HG02588 (cell line): ENCODE results near the gene EVI2B.
"Not testable (repeated sequence)": the region's sequence is repeated elsewhere in the genome, so short reads cannot be mapped to it uniquely, and the experiment has no call there.

Experiments used
- ATAC-seq: cut with Tn5 transposase; IDR thresholded peaks from one replicate; pipeline ENCODE4 v1.9.1; 2021; ENCODE audit warnings: mild to moderate bottlenecking, moderate library complexity; ENCODE audit not compliant: unreplicated experiment

Gene EVI2B, protein sequence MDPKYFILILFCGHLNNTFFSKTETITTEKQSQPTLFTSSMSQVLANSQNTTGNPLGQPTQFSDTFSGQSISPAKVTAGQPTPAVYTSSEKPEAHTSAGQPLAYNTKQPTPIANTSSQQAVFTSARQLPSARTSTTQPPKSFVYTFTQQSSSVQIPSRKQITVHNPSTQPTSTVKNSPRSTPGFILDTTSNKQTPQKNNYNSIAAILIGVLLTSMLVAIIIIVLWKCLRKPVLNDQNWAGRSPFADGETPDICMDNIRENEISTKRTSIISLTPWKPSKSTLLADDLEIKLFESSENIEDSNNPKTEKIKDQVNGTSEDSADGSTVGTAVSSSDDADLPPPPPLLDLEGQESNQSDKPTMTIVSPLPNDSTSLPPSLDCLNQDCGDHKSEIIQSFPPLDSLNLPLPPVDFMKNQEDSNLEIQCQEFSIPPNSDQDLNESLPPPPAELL

DNA sequence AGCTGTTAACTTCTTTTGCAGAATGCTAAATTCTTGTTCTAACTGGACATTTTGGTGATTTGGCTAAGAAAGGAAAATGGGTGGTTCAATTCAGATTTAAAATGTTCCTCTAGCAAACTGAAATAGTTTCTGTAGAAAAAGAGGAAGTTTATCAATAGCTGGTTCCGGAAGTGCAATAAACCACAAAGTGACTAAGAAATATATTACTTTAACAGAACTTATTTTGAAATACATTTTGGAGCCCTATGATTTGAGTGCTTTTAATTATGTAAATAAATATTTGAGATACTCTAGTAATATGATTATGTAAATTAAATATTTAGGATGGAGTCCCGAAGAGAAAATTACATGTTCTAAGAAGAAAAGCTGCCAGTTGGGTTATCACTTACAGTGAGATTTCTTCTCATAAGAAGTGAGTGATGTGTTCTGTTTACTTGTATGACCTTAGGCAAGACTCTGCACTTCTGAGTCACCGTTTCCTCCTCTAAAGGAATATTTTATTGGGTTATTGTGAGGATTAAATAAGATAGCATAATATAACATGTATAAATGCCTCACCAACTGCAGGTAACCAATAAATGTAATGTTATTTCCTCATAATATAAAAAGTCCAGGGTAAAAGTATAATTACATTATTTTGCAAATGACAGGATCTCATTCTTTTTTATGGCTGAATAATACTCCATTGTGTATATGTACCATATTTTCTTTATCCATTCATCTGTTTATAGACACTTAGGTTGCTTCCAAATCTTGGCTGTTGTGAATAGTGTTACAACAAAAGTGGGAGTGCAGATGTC lies at the start of gene EVI2B:
TSS of gene EVI2B (minus strand) at position 73 of the 800 bp plus-strand sequence. CDS start 8,445 bp downstream, outside the sequence.
- no peak for ATAC-seq

DNA sequence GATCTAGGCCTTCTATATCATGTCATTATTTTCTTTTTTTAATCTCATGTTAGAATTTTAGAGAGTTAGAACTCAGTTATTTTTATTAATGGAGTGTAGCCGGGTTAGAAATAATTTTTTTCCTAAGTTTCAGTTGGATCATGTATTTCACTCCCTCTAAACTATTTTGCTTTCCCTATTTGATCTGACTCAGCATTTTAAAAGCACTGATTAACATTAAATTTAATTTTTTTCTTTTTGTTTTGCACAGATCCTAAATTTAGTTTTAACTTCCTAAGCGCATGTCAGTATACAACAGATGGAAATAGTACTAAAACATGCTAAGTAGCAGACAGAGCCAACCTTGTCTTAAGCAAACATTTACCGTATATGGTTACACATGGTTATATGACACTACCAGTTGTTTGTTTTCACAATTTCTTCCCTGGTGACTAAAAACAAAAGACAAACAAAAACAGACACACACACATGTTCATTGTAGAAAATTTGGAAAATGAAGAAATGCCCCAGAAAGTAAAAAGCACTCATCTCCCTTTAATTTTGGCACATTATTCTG lies 44.1 kb upstream of the EVI2B start:
- no peak for ATAC-seq

DNA sequence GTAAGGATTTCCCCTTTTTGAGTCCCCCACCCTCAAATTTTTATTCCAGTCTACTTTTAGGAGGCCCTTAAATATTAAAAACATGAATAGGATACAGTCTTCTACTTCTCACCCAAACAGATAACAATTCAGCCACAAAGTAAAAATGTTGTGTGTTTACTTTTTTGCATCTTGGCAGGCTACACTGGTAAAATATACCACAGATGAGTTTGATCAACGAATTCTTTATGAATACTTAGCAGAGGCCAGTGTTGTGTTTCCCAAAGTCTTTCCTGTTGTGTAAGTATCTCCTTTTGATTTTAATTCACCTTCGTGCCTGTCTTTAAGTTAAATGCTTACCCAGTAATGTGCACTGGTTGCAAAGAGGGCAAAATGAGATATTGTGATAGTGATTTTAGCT lies 43.2 kb upstream of the EVI2B start:
- no peak for ATAC-seq

DNA sequence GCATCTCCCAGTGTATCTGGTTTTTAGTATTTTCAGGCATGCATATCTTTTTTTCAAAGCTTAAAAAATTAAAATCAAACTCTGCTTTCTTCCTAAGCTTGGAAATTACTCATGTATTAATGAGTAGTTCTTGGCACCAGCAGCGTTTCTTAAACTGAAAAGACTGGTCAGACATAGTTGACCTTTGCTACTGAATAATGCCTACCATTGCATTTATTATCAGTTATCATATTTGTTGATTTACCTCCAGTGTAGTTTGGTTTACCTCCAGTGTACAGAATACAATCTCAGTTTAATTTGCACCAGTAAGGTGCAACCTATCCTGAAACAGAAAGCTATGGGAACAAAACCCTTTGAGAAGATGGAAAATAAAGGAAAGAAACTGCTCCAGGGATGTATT lies 42.1 kb upstream of the EVI2B start:
- ATAC-seq, result no peak

DNA sequence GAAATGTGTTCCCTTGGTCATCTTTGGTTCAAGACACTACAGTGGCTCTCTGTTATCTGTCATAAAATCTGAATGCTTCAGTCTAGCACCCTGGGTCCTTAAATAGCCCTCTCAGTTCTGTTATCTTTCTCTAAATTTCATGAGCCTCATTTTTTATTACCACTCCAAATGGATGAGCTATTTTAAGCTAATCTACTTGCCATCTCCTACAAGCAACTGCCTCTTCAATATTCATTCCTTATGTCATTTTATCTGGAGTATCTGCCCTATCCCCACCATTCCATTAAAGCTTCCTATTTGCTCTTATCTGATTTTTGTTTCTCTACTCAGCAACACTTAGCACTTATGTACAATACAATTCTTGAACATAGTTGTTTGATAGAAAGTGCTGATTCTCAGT lies 35.6 kb upstream of the EVI2B start:
- ATAC-seq, result no peak

DNA sequence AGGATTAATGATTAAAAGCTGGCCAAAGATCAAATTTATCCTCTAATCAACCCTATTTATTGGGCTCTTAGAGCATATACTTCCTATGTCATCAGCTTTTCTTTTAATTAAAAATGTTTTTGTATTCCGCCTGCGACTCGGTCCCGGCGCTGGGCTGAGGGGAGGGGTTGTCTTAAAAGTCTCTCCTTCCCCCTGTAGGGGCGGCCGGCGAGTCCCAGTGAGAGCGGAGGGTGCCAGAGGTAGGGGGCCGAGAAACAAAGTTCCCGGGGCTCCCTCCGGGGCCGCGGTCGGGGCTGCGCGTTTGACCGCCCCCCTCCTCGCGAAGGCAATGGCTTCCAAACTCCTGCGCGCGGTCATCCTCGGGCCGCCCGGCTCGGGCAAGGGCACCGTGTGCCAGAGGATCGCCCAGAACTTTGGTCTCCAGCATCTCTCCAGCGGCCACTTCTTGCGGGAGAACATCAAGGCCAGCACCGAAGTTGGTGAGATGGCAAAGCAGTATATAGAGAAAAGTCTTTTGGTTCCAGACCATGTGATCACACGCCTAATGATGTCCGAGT lies 31.4 kb upstream of the EVI2B start:
- not testable (repeated sequence) for ATAC-seq

DNA sequence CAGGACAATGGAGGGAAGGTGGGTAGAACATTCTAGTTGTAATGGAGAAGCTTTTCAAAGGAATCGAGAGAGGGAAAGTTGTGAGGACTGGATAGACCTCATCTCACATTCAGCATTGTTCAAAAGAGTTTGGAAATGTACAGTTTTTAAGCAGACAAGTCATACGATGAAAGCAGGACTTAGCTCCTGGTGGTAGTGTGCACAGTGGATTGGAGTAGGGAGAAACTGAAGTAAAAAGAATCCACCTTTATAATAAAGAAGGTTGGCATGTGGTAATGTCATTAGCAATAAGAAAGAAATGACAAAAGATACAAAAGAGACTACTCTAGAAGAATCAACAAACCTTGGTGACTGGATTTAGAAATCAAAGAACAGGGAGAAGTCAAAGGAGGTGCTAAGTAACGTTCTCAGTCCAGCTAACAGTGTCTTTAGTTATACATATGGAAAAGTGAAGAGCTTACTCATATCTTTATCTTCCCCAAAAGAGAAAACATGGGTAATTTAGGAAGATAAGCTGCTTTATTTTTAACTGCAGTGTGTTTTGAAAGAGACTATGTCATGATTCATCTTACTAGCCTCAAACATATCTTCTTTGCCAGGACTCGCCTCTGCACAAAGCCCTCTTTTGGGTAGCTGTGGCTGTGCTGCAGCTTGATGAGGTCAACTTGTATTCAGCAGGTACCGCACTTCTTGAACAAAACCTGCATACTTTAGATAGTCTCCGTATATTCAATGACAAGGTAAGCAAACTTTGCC lies 26.2 kb upstream of the EVI2B start:
- no peak for ATAC-seq

DNA sequence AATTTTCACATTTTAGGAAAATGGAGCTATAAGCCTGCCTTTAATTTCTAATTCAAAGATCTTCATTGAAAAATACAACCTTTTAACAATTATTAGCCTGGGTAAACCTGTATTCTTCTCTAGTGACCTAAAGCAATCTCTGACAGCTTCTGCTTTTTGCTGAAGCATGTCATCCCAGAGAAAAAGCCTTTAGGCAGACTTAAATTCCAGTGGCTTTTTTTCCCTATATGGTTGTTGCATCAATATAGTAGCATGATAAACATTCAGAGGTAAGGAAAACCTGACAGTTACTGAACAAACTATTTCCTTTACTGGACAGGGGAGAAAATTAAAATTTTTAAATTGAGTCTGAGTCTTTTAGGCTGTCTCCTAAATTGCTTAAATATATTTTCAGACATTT lies 15.4 kb upstream of the EVI2B start:
- no peak for ATAC-seq

DNA sequence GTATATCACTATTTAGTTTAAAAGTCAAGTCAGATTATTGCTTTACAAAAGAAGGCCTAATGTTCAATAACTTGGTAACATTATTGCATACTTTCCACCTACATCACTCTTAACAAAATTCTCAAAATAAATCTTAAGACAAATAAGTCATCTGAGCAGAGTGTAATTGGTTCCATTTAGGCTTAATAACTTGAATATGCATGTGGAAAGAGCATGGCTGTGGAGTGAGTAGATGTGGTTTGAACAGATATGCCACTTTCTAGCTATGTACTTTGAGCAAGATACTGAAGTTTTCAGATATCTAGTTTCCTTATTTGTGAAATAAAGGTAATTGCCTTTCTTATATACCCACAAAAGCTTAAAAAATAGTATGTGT lies 14.3 kb upstream of the EVI2B start:
- no peak for ATAC-seq

DNA sequence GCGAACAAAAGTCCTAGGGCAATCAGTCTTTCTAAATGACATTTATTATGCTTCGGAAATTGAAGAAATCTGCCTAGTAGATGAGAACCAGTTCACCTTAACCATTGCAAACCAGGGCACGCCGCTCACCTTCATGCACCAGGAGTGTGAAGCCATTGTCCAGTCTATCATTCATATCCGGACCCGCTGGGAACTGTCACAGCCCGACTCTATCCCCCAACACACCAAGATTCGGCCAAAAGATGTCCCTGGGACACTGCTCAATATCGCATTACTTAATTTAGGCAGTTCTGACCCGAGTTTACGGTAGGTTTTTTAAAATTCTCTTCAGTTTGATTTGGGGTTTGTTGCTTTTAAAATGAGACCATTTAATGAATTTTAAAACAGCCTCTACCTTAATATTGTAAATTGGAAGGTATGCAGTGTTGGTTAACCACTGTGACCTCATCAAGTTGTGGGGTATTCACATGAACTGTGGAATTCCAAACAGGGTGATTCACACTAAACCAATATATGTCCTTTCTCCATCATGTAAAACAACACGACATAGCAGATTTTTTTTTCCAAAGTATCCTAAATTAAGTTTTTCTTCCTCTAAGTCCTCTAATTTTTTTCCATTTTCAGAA lies 13.8 kb upstream of the EVI2B start:
- ATAC-seq, result no peak

DNA sequence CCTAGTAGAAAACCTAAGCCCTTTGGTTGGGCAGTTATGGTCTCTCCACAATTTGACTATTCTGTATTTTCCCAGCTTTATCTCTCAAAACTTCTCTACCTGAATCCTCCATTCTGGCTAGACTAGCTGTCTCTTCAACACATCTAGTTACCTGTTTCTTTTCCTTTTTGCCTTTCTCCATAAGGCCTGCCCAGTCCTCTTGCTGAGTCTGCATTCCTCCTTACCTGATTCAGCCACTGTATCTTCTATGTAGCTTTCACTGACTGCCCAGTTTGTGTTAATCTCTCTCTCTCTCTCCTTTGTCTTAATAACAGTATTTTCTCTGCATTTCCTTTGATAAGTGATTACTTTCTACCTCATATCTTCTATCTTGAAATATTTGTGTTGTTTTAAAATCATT lies 9.7 kb upstream of the EVI2B start:
- no peak for ATAC-seq

DNA sequence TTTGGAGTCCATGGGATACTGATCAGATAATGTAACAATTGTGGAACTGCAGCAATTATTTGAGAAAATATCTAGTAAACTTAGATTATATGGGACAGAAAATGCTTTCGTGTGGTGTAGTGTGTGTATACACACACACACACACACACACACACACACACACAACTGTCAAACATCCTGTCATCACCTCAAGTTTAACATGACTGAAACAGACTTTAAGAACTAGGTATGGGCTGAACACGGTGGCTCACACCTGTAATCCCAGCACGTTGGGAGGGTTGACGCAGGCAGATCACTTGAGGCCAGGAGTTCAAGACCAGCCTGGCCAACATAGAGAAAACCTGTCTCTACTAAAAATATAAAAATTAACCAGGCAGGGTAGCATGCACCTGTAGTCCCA lies 8.1 kb upstream of the EVI2B start:
- ATAC-seq, result no peak

DNA sequence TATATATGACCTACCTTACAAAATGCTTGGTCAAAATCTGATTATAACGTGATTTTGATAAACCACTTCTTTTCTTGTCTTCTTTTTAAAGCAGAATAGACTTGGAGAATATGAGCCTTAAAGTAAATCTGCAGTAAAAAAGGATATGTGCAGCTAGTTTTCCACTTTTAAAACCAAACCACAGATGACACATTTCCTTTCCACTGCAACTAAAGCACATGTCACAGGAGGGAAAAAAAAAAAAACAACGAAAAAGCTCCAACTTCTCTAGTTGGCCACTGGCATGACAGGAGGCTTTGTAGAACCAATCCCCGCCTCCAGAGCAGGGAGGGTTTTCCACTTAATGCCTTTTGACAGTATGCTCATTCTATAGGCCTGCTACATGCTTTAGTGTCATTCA lies 7.6 kb upstream of the EVI2B start, which contains the start of gene EVI2A:
TSS of gene EVI2A (minus strand) at position 142 of the 400 bp plus-strand sequence. CDS start 2,609 bp downstream, outside the sequence.
- ATAC-seq, result peak; percentile 37

DNA sequence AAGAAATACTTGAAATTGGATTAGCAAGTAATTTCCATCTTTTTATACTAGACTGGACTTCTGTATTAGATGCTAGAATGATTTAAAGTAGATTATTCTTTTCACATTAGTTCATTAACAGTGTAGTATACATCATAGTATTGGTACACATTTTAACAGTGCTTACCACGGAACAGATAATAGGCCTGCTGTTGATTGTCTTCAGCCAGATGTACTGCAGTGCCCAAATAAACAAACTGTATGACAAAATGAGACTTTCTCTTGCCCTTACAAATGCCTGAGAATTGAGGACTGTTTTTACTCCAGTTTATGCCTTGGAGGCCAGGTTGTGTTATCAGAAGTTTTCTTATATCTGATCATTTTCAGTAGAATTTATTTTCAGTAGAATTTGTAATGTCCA lies 6.9 kb upstream of the EVI2B start:
- no peak for ATAC-seq

DNA sequence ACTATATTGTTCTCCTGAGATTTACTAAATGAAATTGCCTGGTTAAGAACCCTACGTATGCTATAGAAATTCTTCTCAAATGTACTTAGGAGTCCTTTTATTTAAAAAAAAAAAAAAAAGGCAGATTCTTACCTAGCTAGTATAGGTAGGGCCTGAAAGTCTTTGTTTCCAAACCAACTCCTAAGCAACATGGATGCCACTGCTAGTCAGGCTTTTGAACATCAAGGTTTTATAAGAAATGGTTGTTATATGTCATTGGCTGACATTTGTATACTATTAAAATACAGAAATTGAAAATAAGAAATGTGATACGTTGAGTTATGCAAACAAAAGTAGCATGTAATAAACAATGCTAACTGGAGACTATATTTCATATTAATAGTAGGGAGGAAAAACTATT lies 6.4 kb upstream of the EVI2B start:
- no peak for ATAC-seq

DNA sequence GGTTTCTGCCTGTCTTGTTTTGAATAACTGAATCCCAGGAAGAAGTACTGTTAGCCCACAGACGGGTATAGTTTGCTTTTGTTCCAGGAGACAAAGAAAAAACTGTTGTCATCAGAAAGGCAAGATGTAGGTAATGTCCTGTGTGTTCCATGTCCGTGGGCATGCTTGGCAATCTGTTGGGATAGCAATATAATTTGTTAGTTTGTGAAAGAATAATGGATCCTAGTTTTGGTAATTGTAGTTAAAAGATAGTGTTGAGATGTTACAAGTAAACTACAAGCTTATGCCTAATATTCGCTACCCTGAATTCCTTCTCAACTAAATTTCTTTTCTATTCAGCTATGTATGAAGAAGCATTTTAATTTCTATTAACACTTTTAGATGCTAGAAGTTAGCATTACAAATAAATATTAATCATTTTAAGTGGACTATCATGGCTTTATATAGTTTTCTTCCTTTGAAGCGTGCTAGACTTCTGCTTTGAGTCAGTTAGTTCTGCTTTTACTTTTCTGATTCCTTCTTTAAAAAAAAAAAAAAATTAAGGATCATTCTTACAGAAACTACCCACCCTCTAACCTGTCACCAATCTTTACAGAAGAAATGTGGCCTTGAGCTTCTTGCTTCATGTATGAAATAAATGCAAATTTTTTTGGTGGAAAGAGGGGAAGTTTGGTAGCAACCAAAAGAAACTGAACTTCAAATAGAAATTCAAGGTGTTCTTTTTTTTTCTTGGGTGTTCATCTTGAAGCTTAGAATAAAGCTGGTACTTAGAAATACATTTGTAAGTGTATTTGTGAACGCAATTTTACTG lies 5.2 kb upstream of the EVI2B start:
- ATAC-seq, result no peak

DNA sequence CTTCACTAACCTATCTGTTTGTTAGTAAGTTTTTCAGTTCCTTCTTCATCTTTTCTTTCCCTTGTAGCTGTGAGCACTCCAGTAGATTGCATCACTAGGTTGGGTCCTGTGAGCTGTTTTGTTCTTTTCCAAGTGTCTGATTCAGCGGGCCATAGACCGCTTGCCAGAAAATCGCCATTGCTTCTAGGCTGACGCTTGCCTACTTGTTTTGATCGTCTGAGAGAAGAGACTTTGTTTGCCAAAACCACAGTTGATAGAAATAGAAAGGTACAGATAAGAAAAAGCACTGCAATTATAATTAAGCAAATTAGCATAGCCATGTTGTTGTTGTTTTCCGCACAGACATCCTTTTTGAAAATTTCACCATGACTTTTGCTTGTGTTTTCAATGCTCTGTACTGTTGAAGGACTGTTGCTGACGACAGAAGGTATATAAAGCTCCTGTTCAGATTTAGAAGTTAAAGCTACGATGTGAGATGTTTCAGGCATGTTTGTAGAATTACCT lies 4.5 kb upstream of the EVI2B start:
- ATAC-seq, result no peak

DNA sequence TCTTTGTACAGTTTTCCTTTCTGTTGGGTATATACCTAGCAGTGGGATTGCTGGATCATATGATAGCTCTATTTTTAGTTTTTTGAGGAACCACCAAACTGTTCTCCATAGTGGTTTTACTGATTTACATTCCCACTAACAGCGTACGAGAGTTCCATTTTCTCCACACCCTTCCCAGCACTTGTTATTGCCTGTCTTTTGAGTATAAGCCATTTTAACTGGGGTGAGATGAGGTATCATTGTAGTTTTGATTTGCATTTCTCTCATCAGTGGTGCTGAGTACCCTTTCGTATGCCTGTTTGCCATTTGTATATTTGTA lies 887 bp upstream of the EVI2B start:
- ATAC-seq, result no peak

DNA sequence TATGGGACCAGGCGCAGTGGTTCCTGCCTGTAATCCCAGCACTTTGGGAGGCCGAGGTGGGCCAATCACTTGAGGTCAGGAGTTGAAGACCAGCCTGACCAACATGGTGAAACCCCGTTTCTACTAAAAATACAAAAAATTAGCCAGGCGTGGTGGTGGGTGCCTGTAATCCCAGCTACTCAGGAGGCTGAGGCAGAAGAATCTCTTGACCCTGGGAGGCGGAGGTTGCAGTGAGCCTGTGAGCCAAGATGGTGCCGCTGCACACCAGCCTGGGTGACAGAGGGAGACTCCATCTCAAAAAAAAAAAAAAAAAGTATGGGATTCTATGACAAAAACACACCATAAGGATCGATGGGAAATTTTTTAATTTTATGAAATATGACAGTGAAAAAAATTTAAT lies 1.6 kb downstream of the EVI2B start:
- not testable (repeated sequence) for ATAC-seq
